ENCODE measurements around the gene KCNT1. TPM values are rescaled to one million over a fixed set of nuclear protein-coding genes. Genes with fewer than 3 reads are reported as not detected.

Gene KCNT1
- polyA plus RNA-seq, 1 experiment, result not detected

DNA sequence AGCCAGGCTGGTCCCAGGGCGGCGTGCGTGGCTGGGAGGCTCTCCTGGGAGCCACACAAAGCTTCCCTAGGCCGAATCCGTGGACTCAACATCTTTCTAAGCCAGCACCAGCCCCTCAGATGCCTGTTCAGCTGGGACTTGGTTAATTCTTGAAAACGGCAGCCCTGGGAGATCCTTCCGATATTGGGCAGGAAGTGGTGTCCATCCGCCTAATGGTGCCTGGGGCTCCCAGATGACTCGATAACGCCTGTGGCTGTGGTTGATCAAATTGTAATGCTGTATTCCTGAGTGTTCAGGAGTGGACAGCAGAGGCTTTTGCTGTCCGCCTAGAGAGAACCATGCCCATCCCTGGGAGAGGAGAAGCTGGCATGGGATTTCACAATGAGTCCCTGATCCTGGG lies 14.1 kb downstream of the KCNT1 start:
- no peak for DNase-seq (ENCODE audit: low read depth, low spot score)
- H3K9me3 ChIP-seq (ENCODE audit: control insufficient read depth, insufficient read depth, low read length), result no peaks in the 10 kb centered on the region; the same call in 1 of the 2 replicates
- no peak overlapping the region for H3K27ac ChIP-seq (ENCODE audit: low read depth, low read length)
- peaks cover 27% of the 10 kb centered on the region for H3K27me3 ChIP-seq (ENCODE audit: control insufficient read depth, insufficient read depth, low read length)
- CTCF ChIA-PET, result no interaction called here
- TF ChIP-seq, protein P1, sequence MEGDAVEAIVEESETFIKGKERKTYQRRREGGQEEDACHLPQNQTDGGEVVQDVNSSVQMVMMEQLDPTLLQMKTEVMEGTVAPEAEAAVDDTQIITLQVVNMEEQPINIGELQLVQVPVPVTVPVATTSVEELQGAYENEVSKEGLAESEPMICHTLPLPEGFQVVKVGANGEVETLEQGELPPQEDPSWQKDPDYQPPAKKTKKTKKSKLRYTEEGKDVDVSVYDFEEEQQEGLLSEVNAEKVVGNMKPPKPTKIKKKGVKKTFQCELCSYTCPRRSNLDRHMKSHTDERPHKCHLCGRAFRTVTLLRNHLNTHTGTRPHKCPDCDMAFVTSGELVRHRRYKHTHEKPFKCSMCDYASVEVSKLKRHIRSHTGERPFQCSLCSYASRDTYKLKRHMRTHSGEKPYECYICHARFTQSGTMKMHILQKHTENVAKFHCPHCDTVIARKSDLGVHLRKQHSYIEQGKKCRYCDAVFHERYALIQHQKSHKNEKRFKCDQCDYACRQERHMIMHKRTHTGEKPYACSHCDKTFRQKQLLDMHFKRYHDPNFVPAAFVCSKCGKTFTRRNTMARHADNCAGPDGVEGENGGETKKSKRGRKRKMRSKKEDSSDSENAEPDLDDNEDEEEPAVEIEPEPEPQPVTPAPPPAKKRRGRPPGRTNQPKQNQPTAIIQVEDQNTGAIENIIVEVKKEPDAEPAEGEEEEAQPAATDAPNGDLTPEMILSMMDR (IDR thresholded peaks at IDR 0.05; ENCODE audit: low read depth, low read length), result no peak
- H3K4me3 ChIP-seq (ENCODE audit: low read depth, low read length), result no peak overlapping the region
- POLR2A ChIA-PET, result no interaction called here

DNA sequence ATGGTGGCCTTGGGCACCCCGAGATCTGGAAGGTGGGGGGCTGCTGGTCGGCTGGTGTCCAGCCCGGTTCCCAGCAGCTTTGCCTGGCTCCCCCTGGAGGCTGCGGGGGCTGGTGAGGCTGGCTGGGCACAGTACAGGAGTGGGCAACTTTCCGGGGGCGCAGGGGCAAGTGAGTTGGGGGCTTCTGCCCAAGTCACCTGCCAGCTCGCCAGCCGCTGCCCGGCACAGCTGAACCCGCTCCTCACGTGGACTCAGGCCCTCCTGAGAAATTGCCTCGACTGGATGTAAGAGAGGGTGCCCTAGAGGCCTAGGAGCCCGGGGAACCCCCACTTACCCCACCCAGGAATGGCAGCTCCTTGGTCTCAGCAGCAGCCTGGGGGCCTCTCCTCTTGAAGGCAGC lies 15.4 kb downstream of the KCNT1 start:
- H3K27me3 ChIP-seq (ENCODE audit: control insufficient read depth, insufficient read depth, low read length), result peaks cover 28% of the 10 kb centered on the region
- POLR2A ChIA-PET, result no interaction called here
- CTCF ChIA-PET, result no interaction called here
- DNase-seq (ENCODE audit: low read depth, low spot score), result no peak
- no peaks in the 10 kb centered on the region; the same call in 1 of the 2 replicates for H3K9me3 ChIP-seq (ENCODE audit: control insufficient read depth, insufficient read depth, low read length)
- TF ChIP-seq, protein P1 (IDR thresholded peaks at IDR 0.05; ENCODE audit: low read depth, low read length), result no peak
- no peak overlapping the region for H3K4me3 ChIP-seq (ENCODE audit: low read depth, low read length)
- no peak overlapping the region for H3K27ac ChIP-seq (ENCODE audit: low read depth, low read length)

DNA sequence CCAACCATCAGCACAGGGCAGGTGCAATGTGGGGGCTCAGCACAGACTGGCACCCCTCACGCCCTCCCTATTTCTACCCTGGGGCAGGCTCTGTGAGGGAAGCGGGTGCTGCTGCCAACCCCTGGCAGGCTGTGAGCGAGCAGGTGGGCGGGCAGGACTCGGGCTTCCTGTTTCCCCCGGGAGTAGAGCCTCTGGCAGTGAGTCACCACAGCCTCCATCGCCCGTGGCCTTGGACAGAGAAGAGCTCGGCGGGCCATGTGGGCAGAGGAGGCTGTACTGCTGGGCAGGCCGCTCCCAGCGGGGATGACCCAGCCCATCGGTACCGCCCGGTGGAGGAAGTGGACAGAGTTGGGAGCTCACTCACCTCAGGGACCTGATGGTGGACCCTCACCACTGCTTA lies 16.6 kb downstream of the KCNT1 start:
- no peak for DNase-seq (ENCODE audit: low read depth, low spot score)
- POLR2A ChIA-PET, result no interaction called here
- H3K9me3 ChIP-seq (ENCODE audit: control insufficient read depth, insufficient read depth, low read length), result no peaks in the 10 kb centered on the region; the same call in 1 of the 2 replicates
- H3K27me3 ChIP-seq (ENCODE audit: control insufficient read depth, insufficient read depth, low read length), result peaks cover 22% of the 10 kb centered on the region
- TF ChIP-seq, protein P1 (IDR thresholded peaks at IDR 0.05; ENCODE audit: low read depth, low read length), result no peak
- no peak overlapping the region for H3K27ac ChIP-seq (ENCODE audit: low read depth, low read length)
- CTCF ChIA-PET, result interaction anchor here (0.9 kb wide), 1 partner anchor 16 kb away, joined by 4 read pairs; the partner anchor contains the start of gene KCNT1
- no peak overlapping the region for H3K4me3 ChIP-seq (ENCODE audit: low read depth, low read length)

DNA sequence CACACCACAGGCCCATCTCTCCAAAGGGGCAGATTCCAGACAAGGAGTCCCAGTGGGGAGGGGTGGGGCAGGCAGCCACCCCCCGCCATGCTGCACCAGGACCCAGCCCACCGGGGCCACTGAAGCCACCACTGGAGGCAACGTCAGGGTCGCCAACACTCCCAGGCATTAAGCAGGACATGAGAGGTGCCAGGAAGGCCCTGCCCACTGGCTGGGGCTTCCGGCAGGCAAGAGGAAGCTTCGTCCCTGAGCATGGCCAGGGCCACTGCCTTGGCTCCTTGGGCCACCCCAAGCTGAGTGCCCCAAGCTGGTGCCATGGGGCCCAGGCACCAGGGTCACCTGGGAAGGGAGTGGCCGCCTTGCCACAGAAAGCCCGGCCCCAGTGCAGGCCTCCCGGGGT lies 17.5 kb downstream of the KCNT1 start:
- CTCF ChIA-PET, result interaction anchor here (0.9 kb wide), 1 partner anchor 17 kb away, joined by 4 read pairs; the partner anchor contains the start of gene KCNT1
- DNase-seq (ENCODE audit: low read depth, low spot score), result no peak
- Histone ChIP-seq H3K9me3 (ENCODE audit: control insufficient read depth, insufficient read depth, low read length) (no peaks in the 10 kb centered on the region; the same call in 1 of the 2 replicates), H3K27ac (ENCODE audit: low read depth, low read length) (no peak overlapping the region), H3K27me3 (ENCODE audit: control insufficient read depth, insufficient read depth, low read length) (peaks cover 17% of the 10 kb centered on the region), H3K4me3 (ENCODE audit: low read depth, low read length) (no peak overlapping the region)
- POLR2A ChIA-PET, result no interaction called here
- TF ChIP-seq, protein P1 (IDR thresholded peaks at IDR 0.05; ENCODE audit: low read depth, low read length), result no peak

DNA sequence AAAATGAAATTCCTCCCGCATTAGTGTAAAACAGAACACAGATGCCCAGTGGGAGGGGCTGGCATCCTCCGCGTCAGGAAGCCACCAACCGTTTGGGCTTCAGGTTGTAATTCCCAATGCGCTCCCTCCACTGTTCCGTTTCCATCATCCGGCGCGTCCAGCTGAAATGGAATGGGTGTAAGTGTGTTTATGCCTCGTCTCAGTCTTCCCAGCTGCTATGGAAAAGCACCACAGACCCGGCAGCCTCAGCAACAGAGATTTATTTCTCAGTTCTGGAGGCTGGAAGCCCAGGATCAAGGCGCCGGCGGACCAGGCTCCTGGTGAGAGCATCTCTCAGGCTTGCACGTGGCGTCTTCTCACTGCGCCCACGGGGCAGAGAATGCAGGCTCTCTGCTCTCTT lies 20.4 kb downstream of the KCNT1 start:
- no peak for DNase-seq (ENCODE audit: low read depth, low spot score)
- TF ChIP-seq, protein P1 (IDR thresholded peaks at IDR 0.05; ENCODE audit: low read depth, low read length), result no peak
- H3K27ac ChIP-seq (ENCODE audit: low read depth, low read length), result no peak overlapping the region
- ChIA-PET POLR2A (no interaction called here), CTCF (no interaction called here)
- no peak overlapping the region for H3K4me3 ChIP-seq (ENCODE audit: low read depth, low read length)
- no peaks in the 10 kb centered on the region; the same call in 1 of the 2 replicates for H3K9me3 ChIP-seq (ENCODE audit: control insufficient read depth, insufficient read depth, low read length)
- H3K27me3 ChIP-seq (ENCODE audit: control insufficient read depth, insufficient read depth, low read length), result peaks cover 6% of the 10 kb centered on the region

All from AG04450 (cell line).